Gastroesophageal sphincter (tissue), 4 donors: ENCODE results near the gene MRPL23. TPM values are rescaled to one million over a fixed set of nuclear protein-coding genes. Genes with fewer than 3 reads are reported as not detected.

Experiments used
- ATAC-seq: fragments of 150-250 bp; one replicate; pipeline ENCODE4 v1.9.1; 2016; ENCODE audit warnings: mild to moderate bottlenecking, moderate library complexity
- H3K27ac ChIP-seq, 4 donors: fragments of 200-600 bp; sonication (generic) in 3 of 4; 1 replicate in 3 of 4; 2 replicates in 1 of 4; pipeline ENCODE4 v1.5.1; 2016 to 2019
- H3K27me3 ChIP-seq: fragments of 200-600 bp; sonication (generic); one replicate; pipeline ENCODE4 v1.5.1; 2019
- H3K36me3 ChIP-seq, 2 donors: fragments of 200-600 bp; sonication (generic); one replicate each; pipeline ENCODE4 v1.5.1; 2019; ENCODE audit warnings: control low read depth in 1 of 2
- H3K4me1 ChIP-seq, 3 donors: fragments of 200-600 bp; sonication (generic); 1 replicate in 2 of 3; 2 replicates in 1 of 3; pipeline ENCODE4 v1.5.1; 2016 to 2019; ENCODE audit warnings: control low read depth in 2 of 3
- H3K4me3 ChIP-seq, 2 donors: fragments of 200-600 bp; sonication (generic); one replicate each; pipeline ENCODE4 v1.5.1; 2019; ENCODE audit warnings: mild to moderate bottlenecking in 1 of 2, moderate library complexity in 1 of 2
- H3K9me3 ChIP-seq, 3 donors: fragments of 200-600 bp; sonication (generic); one replicate each; pipeline ENCODE4 v1.5.1; 2017 to 2019; ENCODE audit warnings: control low read depth in 2 of 3
- CTCF ChIP-seq, 4 experiments: fragments of 200-600 bp in 2 of 4; fragments of 450-650 bp in 2 of 4; sonication (generic) in 1 of 4; IDR thresholded peaks; one replicate each; pipeline ENCODE4 v1.5.1; 2017 to 2019; ENCODE audit warnings: antibody characterized with exemption in 4 of 4, mild to moderate bottlenecking in 2 of 4, moderate library complexity in 2 of 4
- EP300 ChIP-seq: sonication (generic); formaldehyde crosslinking; IDR thresholded peaks from one replicate; pipeline ENCODE4 v1.6.1; 2017; ENCODE audit warnings: antibody characterized with exemption, mild to moderate bottlenecking
- POLR2A ChIP-seq, 2 donors: fragments of 450-650 bp; IDR thresholded peaks; one replicate each; pipeline ENCODE4 v1.6.1; 2017; ENCODE audit warnings: antibody characterized with exemption in 2 of 2, mild to moderate bottlenecking in 2 of 2, moderate library complexity in 1 of 2
- POLR2AphosphoS5 ChIP-seq: sonication (generic); formaldehyde crosslinking; IDR thresholded peaks from one replicate; pipeline ENCODE4 v1.6.1; 2017; ENCODE audit warnings: antibody characterized with exemption
- WGBS, 2 donors: methylation state at CpG; one replicate each; pipeline ENCODE4 v1.1.5; 2018; ENCODE audit warnings: low coverage in 1 of 2; 5-methylcytosine and 5-hydroxymethylcytosine counted together
- total RNA-seq, 4 donors: library from RNA; depleted of rRNA; stranded (reverse); fragments of >200 nt; gene quantifications; one replicate each; pipeline ENCODE4 v1.1.0, GENCODE V29; 2016

The MRPL23 gene
- total RNA-seq, 4 donors from 2014 or later: 87.0 to 132 (median 106) TPM

- ATAC-seq: no peak
- Histone ChIP-seq H3K27ac (no peak overlapping the region), H3K36me3 (no peaks in the 10 kb centered on the region), H3K9me3 (no peaks in the 10 kb centered on the region), H3K27me3 (no peaks in the 10 kb centered on the region), H3K4me3 (no peak overlapping the region), H3K4me1 (no peaks in the 10 kb centered on the region)
- no peak for TF ChIP-seq CTCF (IDR thresholded peaks at IDR 0.05)
- no peak for TF ChIP-seq POLR2AphosphoS5
- TF ChIP-seq EP300: no peak
- no peak for TF ChIP-seq POLR2A (IDR thresholded peaks at IDR 0.05)
- no CpG with 5 or more reads among the region's 11 CpGs for WGBS, 2 donors
Measured at GRCh38 chr11:1988174-1988573, 41.0 kb downstream of the MRPL23 start.

GRCh38 chr11:1988667-1989317, 41.7 kb downstream of the MRPL23 start:
- H3K9me3 ChIP-seq: no peaks in the 10 kb centered on the region
- no peak for ATAC-seq
- H3K4me1 ChIP-seq: no peaks in the 10 kb centered on the region
- no peaks in the 10 kb centered on the region for H3K36me3 ChIP-seq
- no peaks in the 10 kb centered on the region for H3K27me3 ChIP-seq
- no CpG with 5 or more reads among the region's 24 CpGs for WGBS, 2 donors
- TF ChIP-seq EP300 (no peak), POLR2AphosphoS5 (no peak), POLR2A (IDR thresholded peaks at IDR 0.05) (no peak), CTCF (IDR thresholded peaks at IDR 0.05) (no peak)
- no peak overlapping the region for H3K4me3 ChIP-seq
- H3K27ac ChIP-seq: no peak overlapping the region

GRCh38 chr11:1989953-1990352, 42.8 kb downstream of the MRPL23 start:
- no peak overlapping the region for H3K27ac ChIP-seq
- WGBS, 2 donors: no CpG with 5 or more reads among the region's 15 CpGs
- no peak for ATAC-seq

GRCh38 chr11:1990872-1991578, 43.9 kb downstream of the MRPL23 start:
- Histone ChIP-seq H3K36me3 (no peaks in the 10 kb centered on the region), H3K27me3 (no peaks in the 10 kb centered on the region), H3K4me1 (no peaks in the 10 kb centered on the region), H3K4me3 (no peak overlapping the region), H3K9me3 (no peaks in the 10 kb centered on the region), H3K27ac (no peak overlapping the region)
- ATAC-seq: peak; percentile 51
- WGBS, 2 donors: no CpG with 5 or more reads among the region's 29 CpGs
- TF ChIP-seq EP300: no peak
- no peak for TF ChIP-seq POLR2AphosphoS5
- TF ChIP-seq CTCF (IDR thresholded peaks at IDR 0.05): no peak
- TF ChIP-seq POLR2A (IDR thresholded peaks at IDR 0.05): no peak

More at GRCh38 chr11:1989953-1990352, 42.8 kb downstream of the MRPL23 start:
- Histone ChIP-seq H3K4me3 (no peak overlapping the region), H3K36me3 (no peaks in the 10 kb centered on the region), H3K4me1 (no peaks in the 10 kb centered on the region), H3K9me3 (no peaks in the 10 kb centered on the region), H3K27me3 (no peaks in the 10 kb centered on the region)
- TF ChIP-seq EP300 (no peak), POLR2A (IDR thresholded peaks at IDR 0.05) (no peak), CTCF (IDR thresholded peaks at IDR 0.05) (no peak), POLR2AphosphoS5 (no peak)

GRCh38 chr11:1992111-1992510, 45.0 kb downstream of the MRPL23 start:
- no CpG with 5 or more reads among the region's 26 CpGs for WGBS, 2 donors
- Histone ChIP-seq H3K27me3 (no peaks in the 10 kb centered on the region), H3K36me3 (no peaks in the 10 kb centered on the region), H3K9me3 (no peaks in the 10 kb centered on the region), H3K4me3 (no peak overlapping the region), H3K4me1 (no peaks in the 10 kb centered on the region), H3K27ac (no peak overlapping the region)
- TF ChIP-seq CTCF (IDR thresholded peaks at IDR 0.05) (no peak), EP300 (no peak), POLR2A (IDR thresholded peaks at IDR 0.05) (no peak), POLR2AphosphoS5 (no peak)
- no peak for ATAC-seq
